Lower lobe of right lung (tissue), 2 donors: ENCODE results near the gene COL8A1. TPM values are rescaled to one million over a fixed set of nuclear protein-coding genes. Genes with fewer than 3 reads are reported as not detected.

Source experiments
- ATAC-seq, 2 donors: fragments of 200-7000 bp; cut with Tn5 transposase; one replicate each; pipeline ENCODE4 v1.9.1; 2020 to 2022; ENCODE audit warnings: mild to moderate bottlenecking in 2 of 2, moderate library complexity in 2 of 2
- DNase-seq: peaks from one replicate; pipeline ENCODE4 v3.0.0-alpha.2; 2020
- H3K27ac ChIP-seq: fragments of 200-600 bp; one replicate; pipeline ENCODE4 v1.8.0; 2022
- H3K27me3 ChIP-seq: fragments of 200-600 bp; one replicate; pipeline ENCODE4 v1.8.0; 2022; ENCODE audit warnings: low read depth
- H3K36me3 ChIP-seq: fragments of 200-600 bp; one replicate; pipeline ENCODE4 v1.8.0; 2022; ENCODE audit warnings: mild to moderate bottlenecking
- H3K4me1 ChIP-seq: fragments of 200-600 bp; one replicate; pipeline ENCODE4 v1.8.0; 2022
- H3K4me3 ChIP-seq: fragments of 200-600 bp; one replicate; pipeline ENCODE4 v1.8.0; 2022; ENCODE audit warnings: mild to moderate bottlenecking
- H3K9me3 ChIP-seq: fragments of 200-600 bp; one replicate; pipeline ENCODE4 v1.8.0; 2022
- CTCF ChIP-seq: fragments of 200-600 bp; IDR thresholded peaks from one replicate; pipeline ENCODE4 v1.8.0; 2022; ENCODE audit warnings: antibody characterized with exemption, mild to moderate bottlenecking
- intact Hi-C: fragments of 100-400 bp; cut with DNase I; formaldehyde crosslinking; loops from one replicate; pipeline ENCODE4 v1.11.0; 2022
- total RNA-seq: library from RNA; stranded (reverse); fragmentation: NEBNext Ultra II Directional; extraction: Animal tissue kit (Norgen Biotek cat#: 25700); gene quantifications from one replicate; pipeline ENCODE4 v1.2.1, GENCODE V29; 2021
- donor health status: DM: no; HTN: yes; CAD: no; lungs with severe emphysema.

COL8A1 gene
- total RNA-seq, 1 donor from 2014 or later: 56.1 TPM

- ATAC-seq (no peak), DNase-seq (no peak)
- H3K9me3 ChIP-seq: no peaks in the 10 kb centered on the region
- intact Hi-C loops: no loop called here
- no peak for TF ChIP-seq CTCF
- no peak overlapping the region for H3K27ac ChIP-seq
- H3K27me3 ChIP-seq: no peaks in the 10 kb centered on the region
- no peaks in the 10 kb centered on the region for H3K36me3 ChIP-seq
- no peaks in the 10 kb centered on the region for H3K4me1 ChIP-seq
- no peak overlapping the region for H3K4me3 ChIP-seq
Measured at GRCh38 chr3:99833617-99834205, 195.3 kb downstream of the COL8A1 start.

- Histone ChIP-seq H3K36me3 (no peaks in the 10 kb centered on the region), H3K27ac (no peak overlapping the region)
- intact Hi-C loops: no loop called here
Measured at GRCh38 chr3:99834211-99834957, 196.0 kb downstream of the COL8A1 start.

GRCh38 chr3:99836681-99837080, 198.3 kb downstream of the COL8A1 start:
- H3K4me1 ChIP-seq: no peaks in the 10 kb centered on the region
- no peak overlapping the region for H3K27ac ChIP-seq
- no peaks in the 10 kb centered on the region for H3K36me3 ChIP-seq
- no peak for ATAC-seq
- no peak for DNase-seq
- H3K9me3 ChIP-seq: no peaks in the 10 kb centered on the region
- TF ChIP-seq CTCF: no peak
- intact Hi-C loops: no loop called here
- H3K4me3 ChIP-seq: no peak overlapping the region
- H3K27me3 ChIP-seq: no peaks in the 10 kb centered on the region

More at GRCh38 chr3:99834211-99834957, 196.0 kb downstream of the COL8A1 start:
- no peak for TF ChIP-seq CTCF
- DNase-seq (no peak), ATAC-seq (no peak)
- Histone ChIP-seq H3K4me1 (no peaks in the 10 kb centered on the region), H3K27me3 (no peaks in the 10 kb centered on the region), H3K4me3 (no peak overlapping the region), H3K9me3 (no peaks in the 10 kb centered on the region)

GRCh38 chr3:99837715-99838114, 199.3 kb downstream of the COL8A1 start:
- Histone ChIP-seq H3K9me3 (no peaks in the 10 kb centered on the region), H3K4me1 (no peaks in the 10 kb centered on the region), H3K4me3 (no peak overlapping the region), H3K27ac (no peak overlapping the region), H3K36me3 (no peaks in the 10 kb centered on the region), H3K27me3 (no peaks in the 10 kb centered on the region)
- TF ChIP-seq CTCF: no peak
- intact Hi-C loops: no loop called here
- no peak for DNase-seq
- ATAC-seq: no peak

- DNase-seq: no peak
- no peak for ATAC-seq
- intact Hi-C loops: no loop called here
- Histone ChIP-seq H3K9me3 (no peaks in the 10 kb centered on the region), H3K4me3 (no peak overlapping the region), H3K27me3 (no peaks in the 10 kb centered on the region), H3K36me3 (no peaks in the 10 kb centered on the region), H3K27ac (no peak overlapping the region), H3K4me1 (peaks cover 8% of the 10 kb centered on the region)
- TF ChIP-seq CTCF: no peak
Measured at GRCh38 chr3:99838755-99839154, 200.4 kb downstream of the COL8A1 start.
